Rectal smooth muscle tissue (tissue), 1 donor: Measurements from ENCODE around the gene GPR108.

Experiments
- H3K27ac ChIP-seq: one replicate; pipeline ENCODE4 v1.7.0; 2013; ENCODE audit warnings: low read depth, low read length, inconsistent platforms
- H3K27me3 ChIP-seq: one replicate; pipeline ENCODE4 v1.7.0; 2013; ENCODE audit warnings: low read length; ENCODE audit not compliant: control insufficient read depth, insufficient read depth
- H3K36me3 ChIP-seq: one replicate; pipeline ENCODE4 v1.7.0; 2013; ENCODE audit warnings: low read length; ENCODE audit not compliant: control insufficient read depth, insufficient read depth
- H3K4me1 ChIP-seq: one replicate; pipeline ENCODE4 v1.7.0; 2013; ENCODE audit warnings: low read length; ENCODE audit not compliant: control insufficient read depth, insufficient read depth
- H3K4me3 ChIP-seq: one replicate; pipeline ENCODE4 v1.7.0; 2013; ENCODE audit warnings: low read length
- H3K9ac ChIP-seq: one replicate; pipeline ENCODE4 v1.7.0; 2013; ENCODE audit warnings: low read length

Gene GPR108

GRCh38 chr19:6731822-6732221, 5.6 kb downstream of the GPR108 start:
- Histone ChIP-seq H3K4me3 (no peak overlapping the region), H3K36me3 (peaks cover 4% of the 10 kb centered on the region), H3K9ac (no peak overlapping the region), H3K27me3 (no peaks in the 10 kb centered on the region), H3K4me1 (peaks cover 12% of the 10 kb centered on the region), H3K27ac (no peak overlapping the region)

- Histone ChIP-seq H3K4me3 (no peak overlapping the region), H3K4me1 (peaks cover 8% of the 10 kb centered on the region), H3K27me3 (no peaks in the 10 kb centered on the region), H3K36me3 (peaks cover 4% of the 10 kb centered on the region), H3K27ac (no peak overlapping the region), H3K9ac (no peak overlapping the region)
These were observed 6.3 kb downstream of the GPR108 start for GRCh38 chr19:6730941-6731670.

- H3K27me3 ChIP-seq: no peaks in the 10 kb centered on the region
- peak overlapping the region; percentile 30 for H3K27ac ChIP-seq
- peaks cover 4% of the 10 kb centered on the region for H3K36me3 ChIP-seq
- no peaks in the 10 kb centered on the region for H3K4me1 ChIP-seq
- H3K9ac ChIP-seq: no peak overlapping the region
- H3K4me3 ChIP-seq: peak overlapping the region; percentile 48
These were observed 7.1 kb downstream of the GPR108 start for GRCh38 chr19:6730153-6730804.

- Histone ChIP-seq H3K36me3 (peaks cover 4% of the 10 kb centered on the region), H3K27ac (peak overlapping the region; percentile 30), H3K4me3 (peak overlapping the region; percentile 48), H3K9ac (no peak overlapping the region), H3K27me3 (no peaks in the 10 kb centered on the region), H3K4me1 (no peaks in the 10 kb centered on the region)
These were observed 7.7 kb downstream of the GPR108 start for GRCh38 chr19:6729573-6730152.

- H3K36me3 ChIP-seq: peaks cover 4% of the 10 kb centered on the region
- no peaks in the 10 kb centered on the region for H3K27me3 ChIP-seq
- H3K27ac ChIP-seq: no peak overlapping the region
- no peaks in the 10 kb centered on the region for H3K4me1 ChIP-seq
- H3K9ac ChIP-seq: no peak overlapping the region
- no peak overlapping the region for H3K4me3 ChIP-seq
These were observed 9.0 kb downstream of the GPR108 start for GRCh38 chr19:6728346-6728745.

- Histone ChIP-seq H3K27me3 (no peaks in the 10 kb centered on the region), H3K4me3 (no peak overlapping the region), H3K27ac (no peak overlapping the region), H3K4me1 (no peaks in the 10 kb centered on the region), H3K9ac (no peak overlapping the region), H3K36me3 (no peaks in the 10 kb centered on the region)
These were observed 11.7 kb downstream of the GPR108 start for GRCh38 chr19:6725513-6726231.

GRCh38 chr19:6724631-6725492, 12.5 kb downstream of the GPR108 start:
- H3K27me3 ChIP-seq: no peaks in the 10 kb centered on the region
- H3K27ac ChIP-seq: no peak overlapping the region
- no peaks in the 10 kb centered on the region for H3K4me1 ChIP-seq
- H3K9ac ChIP-seq: no peak overlapping the region
- H3K4me3 ChIP-seq: no peak overlapping the region
- no peaks in the 10 kb centered on the region for H3K36me3 ChIP-seq

- Histone ChIP-seq H3K36me3 (no peaks in the 10 kb centered on the region), H3K4me3 (no peak overlapping the region), H3K9ac (no peak overlapping the region), H3K27me3 (no peaks in the 10 kb centered on the region), H3K27ac (no peak overlapping the region), H3K4me1 (no peaks in the 10 kb centered on the region)
These were observed 13.6 kb downstream of the GPR108 start for GRCh38 chr19:6723738-6724137.

- Histone ChIP-seq H3K27me3 (no peaks in the 10 kb centered on the region), H3K9ac (no peak overlapping the region), H3K36me3 (no peaks in the 10 kb centered on the region), H3K27ac (no peak overlapping the region), H3K4me3 (peak overlapping the region; percentile 15), H3K4me1 (no peaks in the 10 kb centered on the region)
These were observed 14.2 kb downstream of the GPR108 start for GRCh38 chr19:6723108-6723618.

GRCh38 chr19:6721773-6722172, 15.6 kb downstream of the GPR108 start:
- no peak overlapping the region for H3K4me3 ChIP-seq
- no peaks in the 10 kb centered on the region for H3K4me1 ChIP-seq
- no peak overlapping the region for H3K9ac ChIP-seq
- no peaks in the 10 kb centered on the region for H3K36me3 ChIP-seq
- no peaks in the 10 kb centered on the region for H3K27me3 ChIP-seq
- H3K27ac ChIP-seq: no peak overlapping the region

GRCh38 chr19:6721138-6721474, 16.3 kb downstream of the GPR108 start:
- Histone ChIP-seq H3K36me3 (no peaks in the 10 kb centered on the region), H3K27me3 (no peaks in the 10 kb centered on the region), H3K9ac (no peak overlapping the region), H3K4me3 (no peak overlapping the region), H3K27ac (peak overlapping the region; percentile 42), H3K4me1 (no peaks in the 10 kb centered on the region)
